Activated CD8-positive, alpha-beta T cell treated with anti-CD3 and anti-CD28 coated beads for 36 hours (primary cell): Measurements from ENCODE around the gene RGS10. TPM values are rescaled to one million over a fixed set of nuclear protein-coding genes. Genes with fewer than 3 reads are reported as not detected.

Experiments
- ATAC-seq: fragments of 200-7000 bp; cut with Tn5 transposase; one replicate; pipeline ENCODE4 v1.10.0; 2021; ENCODE audit warnings: mild to moderate bottlenecking, moderate library complexity
- CTCF ChIA-PET: fragments of 350-600 bp; sonication (Branson Sonifier 250); formaldehyde crosslinking; loops from one replicate; lab custom pipeline; 2021; ENCODE audit warnings: antibody characterized with exemption; lab: Charles Lee
- POLR2A ChIA-PET: fragments of 350-600 bp; sonication (Branson Sonifier 250); formaldehyde crosslinking; loops from one replicate; lab custom pipeline; 2021; ENCODE audit warnings: antibody characterized with exemption; lab: Charles Lee
- DNase-seq: peaks from one replicate; pipeline ENCODE4 v3.0.0-alpha.2; 2020
- H3K27ac Mint-ChIP-seq: one replicate; pipeline ENCODE4 v1.8.0; 2021; ENCODE audit warnings: mild to moderate bottlenecking, mixed read lengths
- H3K27me3 Mint-ChIP-seq: one replicate; pipeline ENCODE4 v1.8.0; 2021; ENCODE audit warnings: mixed read lengths
- H3K36me3 Mint-ChIP-seq: one replicate; pipeline ENCODE4 v1.8.0; 2021; ENCODE audit warnings: low read depth, mixed read lengths
- H3K4me1 Mint-ChIP-seq: one replicate; pipeline ENCODE4 v1.8.0; 2021; ENCODE audit warnings: low read depth, mixed read lengths
- H3K4me3 Mint-ChIP-seq: one replicate; pipeline ENCODE4 v1.8.0; 2021; ENCODE audit warnings: mild to moderate bottlenecking, moderate library complexity, mixed read lengths
- H3K9me3 Mint-ChIP-seq: one replicate; pipeline ENCODE4 v1.8.0; 2021; ENCODE audit warnings: mixed read lengths
- intact Hi-C: fragments of 100-400 bp; cut with micrococcal nuclease; formaldehyde crosslinking; loops from one replicate; pipeline ENCODE4 v1.10.0; 2022
- total RNA-seq, 2 experiments: library from RNA; stranded (reverse); gene quantifications; one replicate each; pipeline ENCODE4 v1.2.3, GENCODE V29; 2021
- TF ChIP-seq, protein P1 (sequence below): fragments of 200-600 bp; IDR thresholded peaks from one replicate; pipeline ENCODE4 v1.8.0; 2022; ENCODE audit warnings: antibody characterized with exemption, mild to moderate bottlenecking

Gene RGS10
- total RNA-seq, 2 experiments from 2014 or later, result 207 to 220 TPM

DNA sequence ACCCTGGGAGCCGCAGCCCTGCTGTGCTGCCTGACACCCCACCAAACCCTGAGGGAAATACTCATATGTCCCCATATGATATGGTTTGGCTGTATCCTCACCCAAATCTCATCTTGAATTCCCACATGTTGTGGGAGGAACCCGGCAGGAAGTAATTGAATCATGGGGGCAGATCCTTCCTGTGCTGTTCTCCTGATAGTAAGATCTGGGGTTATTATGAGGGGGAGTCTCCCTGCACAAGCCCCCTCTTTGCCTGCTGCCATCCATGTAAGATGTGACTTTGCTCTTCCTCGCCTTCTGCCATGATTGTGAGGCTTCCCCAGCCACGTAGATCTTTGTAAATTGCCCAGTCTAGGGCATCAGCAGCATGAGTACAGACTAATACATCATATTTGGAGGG lies 68.7 kb downstream of the RGS10 start:
- H3K36me3 Mint-ChIP-seq, result no peaks in the 10 kb centered on the region
- TF ChIP-seq, protein P1, sequence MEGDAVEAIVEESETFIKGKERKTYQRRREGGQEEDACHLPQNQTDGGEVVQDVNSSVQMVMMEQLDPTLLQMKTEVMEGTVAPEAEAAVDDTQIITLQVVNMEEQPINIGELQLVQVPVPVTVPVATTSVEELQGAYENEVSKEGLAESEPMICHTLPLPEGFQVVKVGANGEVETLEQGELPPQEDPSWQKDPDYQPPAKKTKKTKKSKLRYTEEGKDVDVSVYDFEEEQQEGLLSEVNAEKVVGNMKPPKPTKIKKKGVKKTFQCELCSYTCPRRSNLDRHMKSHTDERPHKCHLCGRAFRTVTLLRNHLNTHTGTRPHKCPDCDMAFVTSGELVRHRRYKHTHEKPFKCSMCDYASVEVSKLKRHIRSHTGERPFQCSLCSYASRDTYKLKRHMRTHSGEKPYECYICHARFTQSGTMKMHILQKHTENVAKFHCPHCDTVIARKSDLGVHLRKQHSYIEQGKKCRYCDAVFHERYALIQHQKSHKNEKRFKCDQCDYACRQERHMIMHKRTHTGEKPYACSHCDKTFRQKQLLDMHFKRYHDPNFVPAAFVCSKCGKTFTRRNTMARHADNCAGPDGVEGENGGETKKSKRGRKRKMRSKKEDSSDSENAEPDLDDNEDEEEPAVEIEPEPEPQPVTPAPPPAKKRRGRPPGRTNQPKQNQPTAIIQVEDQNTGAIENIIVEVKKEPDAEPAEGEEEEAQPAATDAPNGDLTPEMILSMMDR, result no peak
- ChIA-PET POLR2A (no interaction called here), CTCF (no interaction called here)
- H3K27me3 Mint-ChIP-seq, result no peaks in the 10 kb centered on the region
- peaks cover 18% of the 10 kb centered on the region for H3K4me1 Mint-ChIP-seq
- ATAC-seq (no peak), DNase-seq (no peak)
- intact Hi-C loops, result no loop called here
- H3K27ac Mint-ChIP-seq, result no peak overlapping the region
- no peaks in the 10 kb centered on the region for H3K9me3 Mint-ChIP-seq
- no peak overlapping the region for H3K4me3 Mint-ChIP-seq

DNA sequence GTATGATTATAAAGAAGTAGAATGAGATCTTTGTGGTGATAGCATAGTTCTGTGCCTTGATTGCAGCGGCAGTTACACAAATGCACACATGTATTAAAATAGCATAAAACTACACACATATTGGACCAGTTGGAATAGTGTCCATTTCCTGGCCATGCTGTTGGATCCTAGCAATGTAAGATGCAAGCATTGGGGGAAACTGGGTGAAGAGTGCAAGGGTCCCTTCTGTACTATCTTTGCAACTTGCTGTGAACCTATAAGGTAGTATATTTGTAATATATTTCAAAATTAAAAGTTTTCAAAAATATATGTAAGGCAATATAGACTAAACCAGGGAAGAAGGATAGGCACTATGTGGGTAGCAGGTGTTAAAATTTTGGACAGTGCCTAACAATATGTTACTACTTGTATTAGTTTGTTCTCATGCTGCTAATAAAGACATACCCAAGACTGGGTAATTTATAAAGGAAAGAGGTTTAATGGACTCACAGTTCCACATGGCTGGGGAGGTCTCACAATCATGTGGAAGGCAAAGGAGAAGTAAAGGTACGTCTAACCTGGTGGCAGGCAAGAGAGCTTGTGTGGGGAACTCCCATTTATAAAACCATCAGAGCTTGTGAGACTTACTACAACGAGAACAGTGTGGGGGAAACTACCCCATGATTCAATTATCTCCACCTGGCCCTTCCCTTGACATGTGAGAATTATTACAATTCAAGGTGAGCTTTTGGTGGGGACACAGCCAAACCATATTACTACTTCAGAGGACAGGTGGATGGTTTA lies 71.4 kb downstream of the RGS10 start:
- Mint-ChIP-seq H3K27me3 (no peaks in the 10 kb centered on the region), H3K9me3 (no peaks in the 10 kb centered on the region), H3K27ac (no peak overlapping the region), H3K4me3 (no peak overlapping the region), H3K36me3 (no peaks in the 10 kb centered on the region), H3K4me1 (peaks cover 9% of the 10 kb centered on the region)
- POLR2A ChIA-PET, result interaction anchor here (0.9 kb wide), 1 partner anchor 21 kb away, joined by 3 read pairs; no protein-coding TSS in a partner anchor
- CTCF ChIA-PET, result interaction anchor here (0.6 to 0.9 kb wide), 3 partner anchors 11 to 53 kb away, joined by 3 to 4 read pairs (median 3); no protein-coding TSS in a partner anchor
- DNase-seq, result no peak
- intact Hi-C loops, result no loop called here
- no peak for ATAC-seq
- TF ChIP-seq, protein P1, result no peak

DNA sequence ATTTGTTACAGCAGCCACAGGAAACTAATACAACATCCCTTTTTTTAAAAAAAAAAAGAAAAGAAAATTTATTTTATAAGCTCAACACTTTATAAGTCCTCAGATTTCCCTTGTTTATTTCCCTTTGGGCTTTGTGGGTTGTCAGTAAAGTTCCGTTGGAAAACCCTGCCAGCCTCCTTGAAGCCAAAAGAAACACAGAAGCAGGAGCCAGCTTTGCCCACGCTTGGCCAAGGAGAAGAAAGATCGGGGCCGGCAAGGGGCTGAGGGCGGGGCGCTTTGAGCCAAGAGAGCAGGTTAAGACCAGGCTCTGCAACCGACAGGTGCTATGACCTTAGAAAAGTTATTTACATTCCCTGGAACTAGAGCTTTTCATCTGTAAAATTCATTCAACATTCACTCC lies 72.7 kb downstream of the RGS10 start:
- no peaks in the 10 kb centered on the region for H3K27me3 Mint-ChIP-seq
- POLR2A ChIA-PET, result no interaction called here

DNA sequence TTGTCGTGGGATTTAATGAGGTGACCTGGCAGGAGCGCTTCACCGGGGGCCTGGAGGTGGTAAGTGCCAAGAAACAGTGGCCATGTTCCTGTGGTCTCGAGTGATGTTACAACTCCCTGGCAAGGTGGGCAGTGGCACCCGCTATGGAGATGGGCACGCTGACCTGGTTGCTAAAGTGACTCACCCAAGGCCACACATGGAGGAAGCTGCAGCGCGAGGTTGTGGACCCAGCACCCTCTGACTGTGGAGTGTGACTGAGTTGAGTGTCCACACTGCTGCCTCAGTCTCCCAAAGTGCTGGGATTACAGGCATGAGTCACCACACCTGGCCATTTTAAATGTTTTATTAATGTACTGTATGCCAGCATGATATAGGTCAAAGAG lies 73.2 kb downstream of the RGS10 start:
- ATAC-seq, result no peak
- Mint-ChIP-seq H3K36me3 (no peaks in the 10 kb centered on the region), H3K4me1 (peaks cover 12% of the 10 kb centered on the region), H3K9me3 (no peaks in the 10 kb centered on the region), H3K4me3 (no peak overlapping the region), H3K27me3 (no peaks in the 10 kb centered on the region), H3K27ac (no peak overlapping the region)
- POLR2A ChIA-PET, result no interaction called here
- intact Hi-C loops, result no loop called here
- no peak for DNase-seq
- TF ChIP-seq, protein P1, result no peak
- CTCF ChIA-PET, result interaction anchor here (1.0 to 1.1 kb wide), 2 partner anchors 20 to 47 kb away, joined by 3 to 5 read pairs; no protein-coding TSS in a partner anchor

More for the DNA sequence above, 72.7 kb downstream of the RGS10 start:
- ATAC-seq (no peak), DNase-seq (no peak)
- TF ChIP-seq, protein P1, result no peak
- Mint-ChIP-seq H3K36me3 (no peaks in the 10 kb centered on the region), H3K9me3 (no peaks in the 10 kb centered on the region), H3K4me3 (no peak overlapping the region), H3K4me1 (peaks cover 12% of the 10 kb centered on the region), H3K27ac (no peak overlapping the region)
- CTCF ChIA-PET, result interaction anchor here (0.7 to 1.1 kb wide), 3 partner anchors 20 to 48 kb away, joined by 3 to 5 read pairs (median 3); no protein-coding TSS in a partner anchor
- intact Hi-C loops, result no loop called here

DNA sequence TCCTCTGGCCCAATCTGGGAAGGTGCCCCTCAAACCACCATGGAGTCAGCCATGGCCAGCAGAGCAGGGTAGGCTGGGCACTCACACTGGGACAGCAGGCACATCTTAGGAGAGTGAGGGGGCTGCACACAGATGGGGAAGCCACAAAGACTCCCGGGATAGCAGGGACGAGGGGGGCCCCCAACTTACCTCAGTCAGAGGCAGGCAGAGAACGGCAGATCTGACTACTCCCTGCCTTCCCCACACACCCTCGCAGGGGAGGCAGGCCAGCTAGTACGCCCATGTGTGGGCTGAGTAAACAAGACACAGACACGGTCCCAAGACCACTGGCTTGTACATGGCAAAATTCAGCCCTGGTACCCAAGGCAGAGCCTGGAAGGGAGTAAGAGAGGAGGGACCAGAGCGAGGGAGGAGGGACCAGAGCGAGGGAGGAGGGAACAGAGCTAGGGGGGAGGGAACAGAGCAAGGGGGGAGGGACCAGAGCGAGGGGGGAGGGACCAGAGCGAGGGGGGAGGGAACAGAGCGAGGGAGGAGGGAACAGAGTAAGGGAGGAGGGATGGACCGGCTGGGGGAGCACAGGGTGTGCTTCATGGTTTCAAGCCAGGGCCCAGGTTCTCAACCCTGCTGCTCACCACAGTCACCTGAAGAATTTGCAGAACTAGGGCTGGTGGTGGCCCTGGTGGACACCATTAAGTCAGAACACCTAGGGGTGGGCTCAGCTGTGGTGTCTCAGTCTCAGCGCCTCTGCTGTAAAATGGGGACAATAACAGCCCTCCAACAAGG lies 73.8 kb downstream of the RGS10 start:
- no peaks in the 10 kb centered on the region for H3K36me3 Mint-ChIP-seq
- POLR2A ChIA-PET, result no interaction called here
- no peaks in the 10 kb centered on the region for H3K27me3 Mint-ChIP-seq
- H3K27ac Mint-ChIP-seq, result no peak overlapping the region
- ATAC-seq (no peak), DNase-seq (no peak)
- TF ChIP-seq, protein P1, result no peak
- H3K4me3 Mint-ChIP-seq, result no peak overlapping the region
- H3K4me1 Mint-ChIP-seq, result peaks cover 12% of the 10 kb centered on the region
- CTCF ChIA-PET, result no interaction called here
- intact Hi-C loops, result no loop called here
- no peaks in the 10 kb centered on the region for H3K9me3 Mint-ChIP-seq
